HAP-1 (cell line): ENCODE results near the gene NRN1L.
"Not testable (repeated sequence)": the region's sequence is repeated elsewhere in the genome, so short reads cannot be mapped to it uniquely, and the experiment has no call there.

Source experiments
- DNase-seq, 2 experiments: peaks; one replicate each; pipeline ENCODE4 v3.0.0-alpha.2; 2016 to 2020; ENCODE audit warnings: low spot score in 2 of 2
- H3K27me3 ChIP-seq: fragments of 250-450 bp; sonication (Bioruptor Pico); 2 replicates; pipeline ENCODE4 v1.5.1; 2020; ENCODE audit warnings: low read depth, mild to moderate bottlenecking, moderate library complexity
- H3K36me3 ChIP-seq: fragments of 250-450 bp; sonication (Bioruptor Pico); replicated peaks from 2 replicates; pipeline ENCODE4 v1.5.1; 2020; ENCODE audit warnings: mild to moderate bottlenecking
- H3K4me1 ChIP-seq: fragments of 250-450 bp; sonication (Bioruptor Pico); 2 replicates; pipeline ENCODE4 v1.5.1; 2020; ENCODE audit warnings: mild to moderate bottlenecking
- H3K4me3 ChIP-seq: fragments of 250-450 bp; sonication (Bioruptor Pico); 2 replicates; pipeline ENCODE4 v1.5.1; 2020; ENCODE audit warnings: mild to moderate bottlenecking, moderate library complexity
- H3K9me3 ChIP-seq: fragments of 250-450 bp; sonication (Bioruptor Pico); 2 replicates; pipeline ENCODE4 v1.5.1; 2020; ENCODE audit warnings: mild to moderate bottlenecking, moderate library complexity
- in situ Hi-C: fragments of 300-500 bp; cut with MboI; formaldehyde crosslinking; loops from 3 replicates; pipeline ENCODE4 v1.14.3; 2020; ENCODE audit warnings: low sequenced_read_pairs, inconsistent platforms, mixed read lengths

The NRN1L gene

GRCh38 chr16:67848118-67848517, 36.6 kb upstream of the NRN1L start:
- peak overlapping the region; percentile 98 for H3K4me3 ChIP-seq
- in situ Hi-C loops, result no loop called here
- H3K27me3 ChIP-seq, result no peaks in the 10 kb centered on the region
- peaks cover 36% of the 10 kb centered on the region for H3K4me1 ChIP-seq
- no peak for DNase-seq
- H3K9me3 ChIP-seq, result no peaks in the 10 kb centered on the region
- peaks cover 40% of the 10 kb centered on the region for H3K36me3 ChIP-seq

- H3K4me3 ChIP-seq, result no peak overlapping the region
- peaks cover 42% of the 10 kb centered on the region for H3K36me3 ChIP-seq
- DNase-seq, result no peak
- no peaks in the 10 kb centered on the region for H3K27me3 ChIP-seq
- H3K4me1 ChIP-seq, result 0 out of 2 replicates have a peak, but pooled peaks cover 3% of the 10 kb centered on the region
- in situ Hi-C loops, result no loop called here
- no peaks in the 10 kb centered on the region for H3K9me3 ChIP-seq
These were observed 31.0 kb upstream of the NRN1L start for GRCh38 chr16:67853670-67854069.

GRCh38 chr16:67855789-67856188, 28.9 kb upstream of the NRN1L start:
- in situ Hi-C loops, result no loop called here
- H3K9me3 ChIP-seq, result no peaks in the 10 kb centered on the region
- peaks cover 35% of the 10 kb centered on the region for H3K36me3 ChIP-seq
- H3K4me3 ChIP-seq, result no peak overlapping the region
- DNase-seq, result no peak
- H3K27me3 ChIP-seq, result no peaks in the 10 kb centered on the region
- H3K4me1 ChIP-seq, result no peaks in the 10 kb centered on the region

- H3K36me3 ChIP-seq, result peaks cover 37% of the 10 kb centered on the region
- in situ Hi-C loops, result no loop called here
These were observed 27.6 kb upstream of the NRN1L start for GRCh38 chr16:67856927-67857546.

GRCh38 chr16:67857547-67858233, 27.0 kb upstream of the NRN1L start:
- no peak overlapping the region for H3K4me3 ChIP-seq
- H3K9me3 ChIP-seq, result no peaks in the 10 kb centered on the region
- in situ Hi-C loops, result no loop called here
- H3K4me1 ChIP-seq, result no peaks in the 10 kb centered on the region
- peak in 1 of 2 experiments; percentile 29 for DNase-seq
- H3K27me3 ChIP-seq, result no peaks in the 10 kb centered on the region
- H3K36me3 ChIP-seq, result peaks cover 39% of the 10 kb centered on the region

More at GRCh38 chr16:67856927-67857546, 27.6 kb upstream of the NRN1L start:
- Histone ChIP-seq H3K4me1 (no peaks in the 10 kb centered on the region), H3K4me3 (no peak overlapping the region), H3K27me3 (no peaks in the 10 kb centered on the region), H3K9me3 (no peaks in the 10 kb centered on the region)
- DNase-seq, result no peak

- H3K9me3 ChIP-seq, result no peaks in the 10 kb centered on the region
These were observed 26.2 kb upstream of the NRN1L start for GRCh38 chr16:67858500-67858899.

GRCh38 chr16:67860589-67861398, 23.9 kb upstream of the NRN1L start:
- Histone ChIP-seq H3K36me3 (peaks cover 36% of the 10 kb centered on the region), H3K9me3 (no peaks in the 10 kb centered on the region), H3K4me1 (no peaks in the 10 kb centered on the region), H3K4me3 (no peak overlapping the region), H3K27me3 (no peaks in the 10 kb centered on the region)
- no peak for DNase-seq
- in situ Hi-C loops, result no loop called here

More at GRCh38 chr16:67858500-67858899, 26.2 kb upstream of the NRN1L start:
- no peaks in the 10 kb centered on the region for H3K4me1 ChIP-seq
- H3K36me3 ChIP-seq, result peaks cover 33% of the 10 kb centered on the region
- H3K4me3 ChIP-seq, result no peak overlapping the region
- H3K27me3 ChIP-seq, result no peaks in the 10 kb centered on the region
- DNase-seq, result no peak
- in situ Hi-C loops, result no loop called here

- no peaks in the 10 kb centered on the region for H3K9me3 ChIP-seq
- in situ Hi-C loops, result no loop called here
- H3K4me1 ChIP-seq, result no peaks in the 10 kb centered on the region
- peaks cover 44% of the 10 kb centered on the region for H3K36me3 ChIP-seq
- no peak for DNase-seq
- no peak overlapping the region for H3K4me3 ChIP-seq
- no peaks in the 10 kb centered on the region for H3K27me3 ChIP-seq
These were observed 22.8 kb upstream of the NRN1L start for GRCh38 chr16:67861877-67862276.

GRCh38 chr16:67862623-67863583, 21.8 kb upstream of the NRN1L start:
- in situ Hi-C loops, result no loop called here
- Histone ChIP-seq H3K36me3 (peaks cover 54% of the 10 kb centered on the region), H3K9me3 (no peaks in the 10 kb centered on the region), H3K27me3 (no peaks in the 10 kb centered on the region), H3K4me3 (no peak overlapping the region), H3K4me1 (no peaks in the 10 kb centered on the region)
- no peak for DNase-seq

GRCh38 chr16:67864044-67864443, 20.6 kb upstream of the NRN1L start:
- H3K4me3 ChIP-seq, DNase-seq, H3K27me3 ChIP-seq, H3K4me1 ChIP-seq, in situ Hi-C loops, H3K9me3 ChIP-seq: not testable (repeated sequence)
- peaks cover 65% of the 10 kb centered on the region for H3K36me3 ChIP-seq

GRCh38 chr16:67864594-67864993, 20.1 kb upstream of the NRN1L start:
- in situ Hi-C loops, result no loop called here
- no peaks in the 10 kb centered on the region for H3K9me3 ChIP-seq
- H3K4me3 ChIP-seq, result no peak overlapping the region
- H3K27me3 ChIP-seq, result no peaks in the 10 kb centered on the region
- no peak for DNase-seq
- H3K36me3 ChIP-seq, result peaks cover 71% of the 10 kb centered on the region
- no peaks in the 10 kb centered on the region for H3K4me1 ChIP-seq

- H3K4me3 ChIP-seq, result no peak overlapping the region
- in situ Hi-C loops, result no loop called here
- H3K27me3 ChIP-seq, result no peaks in the 10 kb centered on the region
- DNase-seq, result peak in 1 of 2 experiments; percentile 38
- H3K4me1 ChIP-seq, result no peaks in the 10 kb centered on the region
- no peaks in the 10 kb centered on the region for H3K9me3 ChIP-seq
- peaks cover 74% of the 10 kb centered on the region for H3K36me3 ChIP-seq
These were observed 19.4 kb upstream of the NRN1L start for GRCh38 chr16:67865318-67865717.

- Histone ChIP-seq H3K27me3 (no peaks in the 10 kb centered on the region), H3K4me1 (peaks cover 4% of the 10 kb centered on the region; the same call in 1 of the 2 replicates), H3K4me3 (no peak overlapping the region), H3K9me3 (no peaks in the 10 kb centered on the region), H3K36me3 (peaks cover 74% of the 10 kb centered on the region)
- in situ Hi-C loops, result no loop called here
- no peak for DNase-seq
These were observed 16.4 kb upstream of the NRN1L start for GRCh38 chr16:67868290-67868689.
